H9 (cell line): ENCODE data around the gene ALX4. TPM values are rescaled to one million over a fixed set of nuclear protein-coding genes. Genes with fewer than 3 reads are reported as not detected.

Experiments used
- DNase-seq: peaks from one replicate; pipeline ENCODE4 v3.0.0-alpha.2; 2017
- H2AFZ ChIP-seq: one replicate; pipeline ENCODE4 v1.6.1; 2013; ENCODE audit warnings: mild to moderate bottlenecking, low read length, control low read depth, moderate library complexity
- H2AK5ac ChIP-seq: 2 replicates; pipeline ENCODE4 v1.6.1; 2013; ENCODE audit warnings: low read length, control low read depth, mixed read lengths; ENCODE audit not compliant: insufficient read length
- H2BK120ac ChIP-seq: one replicate; pipeline ENCODE4 v1.6.1; 2013; ENCODE audit warnings: low read depth, mild to moderate bottlenecking, low read length, control low read depth, inconsistent platforms; ENCODE audit not compliant: poor library complexity, severe bottlenecking
- H2BK12ac ChIP-seq: 2 replicates; pipeline ENCODE4 v1.6.1; 2013; ENCODE audit warnings: low read length, control low read depth, mixed read lengths, low read depth; ENCODE audit not compliant: insufficient read length
- H2BK15ac ChIP-seq: 2 replicates; pipeline ENCODE4 v1.6.1; 2013; ENCODE audit warnings: low read depth, low read length, control low read depth
- H2BK20ac ChIP-seq: one replicate; pipeline ENCODE4 v1.6.1; 2013; ENCODE audit warnings: low read depth, mild to moderate bottlenecking, low read length, control low read depth, inconsistent platforms; ENCODE audit not compliant: poor library complexity, severe bottlenecking
- H2BK5ac ChIP-seq: 2 replicates; pipeline ENCODE4 v1.6.1; 2013; ENCODE audit warnings: low read length, control low read depth, mixed read lengths; ENCODE audit not compliant: insufficient read length
- H3K14ac ChIP-seq: 2 replicates; pipeline ENCODE4 v1.6.1; 2013; ENCODE audit warnings: low read length, control low read depth; ENCODE audit not compliant: insufficient read depth
- H3K18ac ChIP-seq: 2 replicates; pipeline ENCODE4 v1.6.1; 2013; ENCODE audit warnings: low read depth, mild to moderate bottlenecking, mixed read lengths, low read length, control low read depth; ENCODE audit not compliant: insufficient read length
- H3K23ac ChIP-seq: 2 replicates; pipeline ENCODE4 v1.6.1; 2013; ENCODE audit warnings: low read length, control low read depth, mixed read lengths, low read depth; ENCODE audit not compliant: insufficient read length
- H3K23me2 ChIP-seq: 2 replicates; pipeline ENCODE4 v1.6.1; 2013; ENCODE audit warnings: low read depth, mild to moderate bottlenecking, mixed read lengths, low read length, control low read depth; ENCODE audit not compliant: insufficient read length, poor library complexity, severe bottlenecking
- H3K27ac ChIP-seq: 2 replicates; pipeline ENCODE4 v1.5.1; 2013; ENCODE audit warnings: low read length, control low read depth, mixed read lengths, low read depth; ENCODE audit not compliant: insufficient read length
- H3K27me3 ChIP-seq: 2 replicates; pipeline ENCODE4 v1.6.1; 2013; ENCODE audit warnings: low read length, control low read depth, inconsistent platforms; ENCODE audit not compliant: insufficient read depth
- H3K4ac ChIP-seq: 2 replicates; pipeline ENCODE4 v1.6.1; 2013; ENCODE audit warnings: low read depth, mild to moderate bottlenecking, control low read depth, inconsistent platforms, low read length, moderate library complexity
- H3K4me1 ChIP-seq: 2 replicates; pipeline ENCODE4 v1.6.1; 2013; ENCODE audit warnings: low read length, control low read depth, inconsistent platforms; ENCODE audit not compliant: insufficient read depth
- H3K4me2 ChIP-seq: 2 replicates; pipeline ENCODE4 v1.6.1; 2013; ENCODE audit warnings: low read length, control low read depth, mixed read lengths; ENCODE audit not compliant: insufficient read length, insufficient read depth
- H3K56ac ChIP-seq: 2 replicates; pipeline ENCODE4 v1.6.1; 2013; ENCODE audit warnings: low read depth, mild to moderate bottlenecking, mixed read lengths, low read length, control low read depth; ENCODE audit not compliant: insufficient read length
- H3K79me1 ChIP-seq: 2 replicates; pipeline ENCODE4 v1.6.1; 2013; ENCODE audit warnings: low read depth, mild to moderate bottlenecking, moderate library complexity, low read length, control low read depth, inconsistent platforms; ENCODE audit not compliant: insufficient read depth, poor library complexity, severe bottlenecking
- H3K79me2 ChIP-seq: 2 replicates; pipeline ENCODE4 v1.6.1; 2013; ENCODE audit warnings: low read length, control low read depth, inconsistent platforms; ENCODE audit not compliant: insufficient read depth
- H3K9ac ChIP-seq: 2 replicates; pipeline ENCODE4 v1.6.1; 2013; ENCODE audit warnings: low read length, control low read depth, mixed read lengths; ENCODE audit not compliant: insufficient read length; ENCODE audit errors: extremely low read depth
- H3K9me3 ChIP-seq: one replicate; pipeline ENCODE4 v1.6.1; 2013; ENCODE audit warnings: low read depth, low read length, inconsistent platforms; ENCODE audit not compliant: control insufficient read depth
- H3T11ph ChIP-seq: one replicate; pipeline ENCODE4 v1.6.1; 2013; ENCODE audit warnings: mild to moderate bottlenecking, low read length, control low read depth, inconsistent platforms
- H4K20me1 ChIP-seq: one replicate; pipeline ENCODE4 v1.6.1; 2013; ENCODE audit not compliant: control insufficient read depth, insufficient read length, insufficient read depth
- H4K5ac ChIP-seq: 2 replicates; pipeline ENCODE4 v1.6.1; 2013; ENCODE audit warnings: low read depth, mild to moderate bottlenecking, mixed read lengths, low read length, control low read depth; ENCODE audit not compliant: insufficient read length
- H4K8ac ChIP-seq: replicated peaks from 2 replicates; pipeline ENCODE4 v1.6.1; 2013; ENCODE audit warnings: low read length, control low read depth, mixed read lengths, low read depth; ENCODE audit not compliant: insufficient read length
- H4K91ac ChIP-seq: 2 replicates; pipeline ENCODE4 v1.6.1; 2013; ENCODE audit warnings: low read depth, mild to moderate bottlenecking, moderate library complexity, mixed read lengths, low read length, control low read depth; ENCODE audit not compliant: insufficient read length
- H3K27ac Mint-ChIP-seq, 3 experiments: 2 replicates in 2 of 3; 3 replicates in 1 of 3; pipeline ENCODE4 v1.8.0; 2020 to 2021; ENCODE audit warnings: mixed read lengths in 3 of 3, mild to moderate bottlenecking in 1 of 3, moderate library complexity in 1 of 3
- H3K27me3 Mint-ChIP-seq: 2 replicates; pipeline ENCODE4 v1.8.0; 2021; ENCODE audit warnings: low read depth, mild to moderate bottlenecking, moderate library complexity, mixed read lengths
- H3K36me3 Mint-ChIP-seq, 3 experiments: 2 replicates in 2 of 3; 3 replicates in 1 of 3; pipeline ENCODE4 v1.8.0; 2020 to 2021; ENCODE audit warnings: low read depth in 3 of 3, mixed read lengths in 3 of 3; ENCODE audit not compliant: insufficient read depth in 1 of 3
- H3K4me1 Mint-ChIP-seq, 2 experiments: 2 replicates each; pipeline ENCODE4 v1.8.0; 2020; ENCODE audit warnings: mixed read lengths in 2 of 2
- H3K4me3 Mint-ChIP-seq, 2 experiments: 2 replicates in 1 of 2; 3 replicates in 1 of 2; pipeline ENCODE4 v1.8.0; 2020 to 2021; ENCODE audit warnings: mild to moderate bottlenecking in 2 of 2, mixed read lengths in 2 of 2, moderate library complexity in 1 of 2
- H3K9me3 Mint-ChIP-seq, 2 experiments: 2 replicates in 1 of 2; 3 replicates in 1 of 2; pipeline ENCODE4 v1.8.0; 2020; ENCODE audit warnings: mild to moderate bottlenecking in 2 of 2, mixed read lengths in 2 of 2, moderate library complexity in 1 of 2
- WGBS: extraction: QIAGEN DNeasy Blood & Tissue Kit; methylation state at CpG from one replicate; pipeline ENCODE4 v1.1.7; 2013; ENCODE audit warnings: missing lambda C conversion rate, low lambda C conversion rate, mixed read lengths; ENCODE audit not compliant: insufficient read length; ENCODE audit errors: extremely low coverage; 5-methylcytosine and 5-hydroxymethylcytosine counted together
- total RNA-seq: library from RNA; stranded (reverse); gene quantifications from 2 replicates; pipeline ENCODE4 v1.2.1, GENCODE V29; 2021
- TF ChIP-seq, protein P1 (sequence below): fragments of 200-600 bp; sonication (generic); conservative IDR thresholded peaks from 3 replicates; pipeline ENCODE4 v1.8.0; 2021; ENCODE audit warnings: antibody characterized with exemption, mild to moderate bottlenecking

Gene ALX4
- total RNA-seq, 1 experiment from 2014 or later: not detected

DNA sequence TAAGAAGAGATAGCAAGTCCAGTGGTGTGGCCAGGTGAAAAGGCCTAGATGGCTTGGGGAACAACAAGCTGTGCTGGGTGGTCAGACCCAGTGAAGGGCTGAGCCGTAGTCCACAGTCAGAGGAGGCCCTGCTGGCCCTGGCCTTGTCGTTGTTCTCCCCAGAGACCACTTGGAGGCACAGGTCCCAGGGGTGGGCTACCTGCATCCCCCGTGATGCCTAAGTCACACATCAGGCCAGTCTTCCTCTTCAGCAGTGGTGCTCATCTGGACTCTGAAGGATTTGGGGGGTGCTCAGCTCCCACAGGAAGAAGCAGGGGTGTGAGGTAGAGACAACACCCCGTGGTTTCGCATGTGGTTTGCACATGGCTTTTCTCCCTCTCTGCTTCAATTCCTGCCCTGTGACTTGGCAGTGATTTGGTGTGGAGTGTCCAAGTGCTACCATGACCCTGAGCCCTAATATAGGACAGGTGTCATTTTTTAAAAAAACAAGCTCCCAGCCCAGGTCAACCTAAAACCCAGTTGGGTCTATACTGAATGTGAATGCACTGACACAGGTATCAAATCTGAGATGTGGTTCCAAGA lies 51.0 kb downstream of the ALX4 start:
- Mint-ChIP-seq H3K27ac (no peak overlapping the region), H3K4me1 (peaks cover 0 to 3% of the 10 kb centered on the region in 2 experiments; a peak in 2 of 4 replicates), H3K36me3 (peaks cover 0 to under 1% (median 0%) of the 10 kb centered on the region in 3 experiments; a peak in 2 of 7 replicates), H3K27me3 (peaks cover 2% of the 10 kb centered on the region; the same call in 1 of the 2 replicates), H3K4me3 (no peak overlapping the region), H3K9me3 (no peaks in the 10 kb centered on the region; a peak in 1 of 5 replicates)
- H3K79me1 ChIP-seq: no peaks in the 10 kb centered on the region
- H3T11ph ChIP-seq: no peak overlapping the region
- no peaks in the 10 kb centered on the region for H3K23me2 ChIP-seq
- no peak for DNase-seq
- H2BK120ac ChIP-seq: no peak overlapping the region
- H3K23ac ChIP-seq: no peak overlapping the region
- no peak overlapping the region for H2BK15ac ChIP-seq
- H2AK5ac ChIP-seq: no peak overlapping the region
- H2BK20ac ChIP-seq: no peak overlapping the region
- no peak overlapping the region for H3K56ac ChIP-seq
- H3K14ac ChIP-seq: no peak overlapping the region; the same call in 1 of the 2 replicates
- H3K9ac ChIP-seq: no peak overlapping the region
- H4K8ac ChIP-seq: no peak overlapping the region
- H3K4ac ChIP-seq: no peak overlapping the region
- no CpG with 5 or more reads among the region's 5 CpGs for WGBS
- no peaks in the 10 kb centered on the region for H3K79me2 ChIP-seq
- H4K5ac ChIP-seq: no peak overlapping the region
- no peak overlapping the region for H2BK5ac ChIP-seq
- H2AFZ ChIP-seq: no peak overlapping the region
- H3K4me1 ChIP-seq: no peaks in the 10 kb centered on the region
- H3K9me3 ChIP-seq: no peaks in the 10 kb centered on the region
- H4K91ac ChIP-seq: no peak overlapping the region
- H3K18ac ChIP-seq: no peak overlapping the region
- no peak overlapping the region for H3K27ac ChIP-seq
- no peak overlapping the region for H2BK12ac ChIP-seq
- H4K20me1 ChIP-seq: no peaks in the 10 kb centered on the region
- TF ChIP-seq, protein P1, sequence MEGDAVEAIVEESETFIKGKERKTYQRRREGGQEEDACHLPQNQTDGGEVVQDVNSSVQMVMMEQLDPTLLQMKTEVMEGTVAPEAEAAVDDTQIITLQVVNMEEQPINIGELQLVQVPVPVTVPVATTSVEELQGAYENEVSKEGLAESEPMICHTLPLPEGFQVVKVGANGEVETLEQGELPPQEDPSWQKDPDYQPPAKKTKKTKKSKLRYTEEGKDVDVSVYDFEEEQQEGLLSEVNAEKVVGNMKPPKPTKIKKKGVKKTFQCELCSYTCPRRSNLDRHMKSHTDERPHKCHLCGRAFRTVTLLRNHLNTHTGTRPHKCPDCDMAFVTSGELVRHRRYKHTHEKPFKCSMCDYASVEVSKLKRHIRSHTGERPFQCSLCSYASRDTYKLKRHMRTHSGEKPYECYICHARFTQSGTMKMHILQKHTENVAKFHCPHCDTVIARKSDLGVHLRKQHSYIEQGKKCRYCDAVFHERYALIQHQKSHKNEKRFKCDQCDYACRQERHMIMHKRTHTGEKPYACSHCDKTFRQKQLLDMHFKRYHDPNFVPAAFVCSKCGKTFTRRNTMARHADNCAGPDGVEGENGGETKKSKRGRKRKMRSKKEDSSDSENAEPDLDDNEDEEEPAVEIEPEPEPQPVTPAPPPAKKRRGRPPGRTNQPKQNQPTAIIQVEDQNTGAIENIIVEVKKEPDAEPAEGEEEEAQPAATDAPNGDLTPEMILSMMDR: no peak
- no peaks in the 10 kb centered on the region for H3K27me3 ChIP-seq
- no peak overlapping the region for H3K4me2 ChIP-seq
